ENCODE results near the gene KLF5.

The KLF5 gene

GRCh38 chr13:73060251-73061160, 1.7 kb downstream of the KLF5 start:
- 0 out of 2 replicates have a peak overlapping the region, but pooled peaks have one; percentile 21 for H3K4me2 ChIP-seq
- peaks cover 4% of the 10 kb centered on the region for H3K4me1 ChIP-seq (ENCODE audit: low read depth, poor library complexity, severe bottlenecking)
- TF ChIP-seq, protein P1, sequence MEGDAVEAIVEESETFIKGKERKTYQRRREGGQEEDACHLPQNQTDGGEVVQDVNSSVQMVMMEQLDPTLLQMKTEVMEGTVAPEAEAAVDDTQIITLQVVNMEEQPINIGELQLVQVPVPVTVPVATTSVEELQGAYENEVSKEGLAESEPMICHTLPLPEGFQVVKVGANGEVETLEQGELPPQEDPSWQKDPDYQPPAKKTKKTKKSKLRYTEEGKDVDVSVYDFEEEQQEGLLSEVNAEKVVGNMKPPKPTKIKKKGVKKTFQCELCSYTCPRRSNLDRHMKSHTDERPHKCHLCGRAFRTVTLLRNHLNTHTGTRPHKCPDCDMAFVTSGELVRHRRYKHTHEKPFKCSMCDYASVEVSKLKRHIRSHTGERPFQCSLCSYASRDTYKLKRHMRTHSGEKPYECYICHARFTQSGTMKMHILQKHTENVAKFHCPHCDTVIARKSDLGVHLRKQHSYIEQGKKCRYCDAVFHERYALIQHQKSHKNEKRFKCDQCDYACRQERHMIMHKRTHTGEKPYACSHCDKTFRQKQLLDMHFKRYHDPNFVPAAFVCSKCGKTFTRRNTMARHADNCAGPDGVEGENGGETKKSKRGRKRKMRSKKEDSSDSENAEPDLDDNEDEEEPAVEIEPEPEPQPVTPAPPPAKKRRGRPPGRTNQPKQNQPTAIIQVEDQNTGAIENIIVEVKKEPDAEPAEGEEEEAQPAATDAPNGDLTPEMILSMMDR (conservative IDR thresholded peaks at IDR 0.05; ENCODE audit: low read depth, low read length) = no peak
- no peak overlapping the region for H2AFZ ChIP-seq (ENCODE audit: low read depth)
- H3K9ac ChIP-seq = no peak overlapping the region
- no peaks in the 10 kb centered on the region for H4K20me1 ChIP-seq (ENCODE audit: insufficient read depth)
- no peak overlapping the region for H3K27ac ChIP-seq
- H3K27me3 ChIP-seq (ENCODE audit: insufficient read depth, low read depth) = no peaks in the 10 kb centered on the region
- H3K4me3 ChIP-seq (IDR thresholded peaks at IDR 0.05; ENCODE audit: insufficient read depth, low read depth, low read length) = no peak overlapping the region
- H3K79me2 ChIP-seq (ENCODE audit: insufficient read depth, low read depth) = no peaks in the 10 kb centered on the region
- no peaks in the 10 kb centered on the region for H3K36me3 ChIP-seq (ENCODE audit: insufficient read depth)

GRCh38 chr13:73061473-73061872, 2.7 kb downstream of the KLF5 start:
- no peaks in the 10 kb centered on the region for H4K20me1 ChIP-seq (ENCODE audit: insufficient read depth)
- H3K4me3 ChIP-seq (IDR thresholded peaks at IDR 0.05; ENCODE audit: insufficient read depth, low read depth, low read length) = no peak overlapping the region
- H3K9ac ChIP-seq = no peak overlapping the region
- no peak overlapping the region for H2AFZ ChIP-seq (ENCODE audit: low read depth)
- TF ChIP-seq, protein P1 (conservative IDR thresholded peaks at IDR 0.05; ENCODE audit: low read depth, low read length) = no peak
- no peaks in the 10 kb centered on the region for H3K36me3 ChIP-seq (ENCODE audit: insufficient read depth)
- no peak overlapping the region for H3K27ac ChIP-seq
- peaks cover 4% of the 10 kb centered on the region for H3K4me1 ChIP-seq (ENCODE audit: low read depth, poor library complexity, severe bottlenecking)
- H3K79me2 ChIP-seq (ENCODE audit: insufficient read depth, low read depth) = no peaks in the 10 kb centered on the region
- H3K27me3 ChIP-seq (ENCODE audit: insufficient read depth, low read depth) = no peaks in the 10 kb centered on the region
- H3K4me2 ChIP-seq = no peak overlapping the region

GRCh38 chr13:73061876-73062275, 3.1 kb downstream of the KLF5 start:
- H3K4me3 ChIP-seq (IDR thresholded peaks at IDR 0.05; ENCODE audit: insufficient read depth, low read depth, low read length) = no peak overlapping the region
- H3K4me1 ChIP-seq (ENCODE audit: low read depth, poor library complexity, severe bottlenecking) = peaks cover 4% of the 10 kb centered on the region
- TF ChIP-seq, protein P1 (conservative IDR thresholded peaks at IDR 0.05; ENCODE audit: low read depth, low read length) = no peak
- H3K36me3 ChIP-seq (ENCODE audit: insufficient read depth) = no peaks in the 10 kb centered on the region
- no peak overlapping the region for H3K9ac ChIP-seq
- no peaks in the 10 kb centered on the region for H3K27me3 ChIP-seq (ENCODE audit: insufficient read depth, low read depth)
- no peaks in the 10 kb centered on the region for H4K20me1 ChIP-seq (ENCODE audit: insufficient read depth)
- no peaks in the 10 kb centered on the region for H3K79me2 ChIP-seq (ENCODE audit: insufficient read depth, low read depth)
- H3K27ac ChIP-seq = no peak overlapping the region
- H3K4me2 ChIP-seq = no peak overlapping the region
- no peak overlapping the region for H2AFZ ChIP-seq (ENCODE audit: low read depth)

DNA sequence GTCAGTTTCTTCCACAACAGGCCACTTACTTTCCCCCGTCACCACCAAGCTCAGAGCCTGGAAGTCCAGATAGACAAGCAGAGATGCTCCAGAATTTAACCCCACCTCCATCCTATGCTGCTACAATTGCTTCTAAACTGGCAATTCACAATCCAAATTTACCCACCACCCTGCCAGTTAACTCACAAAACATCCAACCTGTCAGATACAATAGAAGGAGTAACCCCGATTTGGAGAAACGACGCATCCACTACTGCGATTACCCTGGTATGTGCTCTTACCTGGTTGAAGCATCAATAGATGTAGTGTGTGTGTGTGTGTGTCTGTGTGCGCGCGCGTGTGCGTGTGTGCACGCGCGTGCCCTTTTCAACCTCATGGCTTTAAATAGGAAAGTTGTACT, 3.7 kb downstream of the KLF5 start:
- Histone ChIP-seq H2AFZ (ENCODE audit: low read depth) (no peak overlapping the region), H3K4me1 (ENCODE audit: low read depth, poor library complexity, severe bottlenecking) (peaks cover 4% of the 10 kb centered on the region), H3K9ac (no peak overlapping the region), H3K36me3 (ENCODE audit: insufficient read depth) (no peaks in the 10 kb centered on the region), H3K79me2 (ENCODE audit: insufficient read depth, low read depth) (no peaks in the 10 kb centered on the region), H3K27ac (no peak overlapping the region), H3K4me2 (no peak overlapping the region), H3K4me3 (IDR thresholded peaks at IDR 0.05; ENCODE audit: insufficient read depth, low read depth, low read length) (no peak overlapping the region), H3K27me3 (ENCODE audit: insufficient read depth, low read depth) (no peaks in the 10 kb centered on the region), H4K20me1 (ENCODE audit: insufficient read depth) (no peaks in the 10 kb centered on the region)
- TF ChIP-seq, protein P1 (conservative IDR thresholded peaks at IDR 0.05; ENCODE audit: low read depth, low read length) = no peak

Data from KMS-11 (cell line).